Subcutaneous abdominal adipose tissue (tissue), 5 donors: ENCODE data around the gene LCN12.

ENCODE experiments used
- H3K27ac ChIP-seq: one replicate; pipeline ENCODE4 v1.7.0; 2013; ENCODE audit warnings: low read depth, mild to moderate bottlenecking, inconsistent platforms, low read length, moderate library complexity
- H3K27me3 ChIP-seq, 5 donors: one replicate each; pipeline ENCODE4 v1.7.0; 2013; ENCODE audit warnings: low read length in 5 of 5, inconsistent platforms in 1 of 5; ENCODE audit not compliant: control insufficient read depth in 5 of 5, insufficient read depth in 4 of 5
- H3K36me3 ChIP-seq, 5 donors: one replicate each; pipeline ENCODE4 v1.7.0; 2013; ENCODE audit warnings: low read length in 5 of 5; ENCODE audit not compliant: control insufficient read depth in 5 of 5, insufficient read depth in 5 of 5
- H3K4me1 ChIP-seq, 5 donors: one replicate each; pipeline ENCODE4 v1.7.0; 2013; ENCODE audit warnings: low read length in 5 of 5, mild to moderate bottlenecking in 3 of 5, moderate library complexity in 1 of 5; ENCODE audit not compliant: control insufficient read depth in 5 of 5, insufficient read depth in 5 of 5
- H3K4me3 ChIP-seq, 5 donors: one replicate each; pipeline ENCODE4 v1.7.0; 2013; ENCODE audit warnings: low read length in 5 of 5, low read depth in 1 of 5
- H3K9ac ChIP-seq, 5 donors: one replicate each; pipeline ENCODE4 v1.7.0; 2013; ENCODE audit warnings: low read length in 5 of 5, mild to moderate bottlenecking in 4 of 5, moderate library complexity in 3 of 5
- H3K9me3 ChIP-seq, 5 donors: one replicate each; pipeline ENCODE4 v1.7.0; 2013; ENCODE audit warnings: low read length in 5 of 5; ENCODE audit not compliant: control insufficient read depth in 5 of 5
- donor health status: healthy.
- donor health status: healthy.
- donor health status: healthy.
- donor health status: healthy.
- donor health status: healthy.

The LCN12 gene

DNA sequence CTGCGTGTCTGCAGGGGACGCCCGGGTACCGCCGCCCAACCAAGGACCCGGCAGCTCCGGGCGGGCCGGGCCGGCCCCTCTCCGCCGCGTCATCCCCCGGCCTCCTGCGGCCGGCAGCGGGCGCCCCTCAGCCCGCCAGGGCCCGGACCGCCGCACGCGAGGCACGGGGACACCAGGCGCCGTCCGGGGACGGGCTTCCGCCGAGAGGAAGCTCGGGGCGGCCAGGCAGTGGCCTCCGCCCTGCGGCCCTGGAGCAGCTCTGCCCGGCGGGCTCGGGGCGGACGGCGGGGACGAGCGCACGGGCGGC is 7.9 kb upstream of the LCN12 start:
- H3K27me3 ChIP-seq: no peaks in the 10 kb centered on the region
- H3K4me3 ChIP-seq: peak overlapping the region in 4 of 5 donors; percentile 73 to 87 (median 80)
- peaks cover 5 to 68% (median 37%) of the 10 kb centered on the region in 5 donors for H3K4me1 ChIP-seq
- peaks cover 0 to 41% (median 37%) of the 10 kb centered on the region in 5 donors for H3K36me3 ChIP-seq
- peak overlapping the region; percentile 77 for H3K27ac ChIP-seq
- peak overlapping the region in 4 of 5 donors; percentile 69 to 87 (median 82) for H3K9ac ChIP-seq
- no peaks in the 10 kb centered on the region for H3K9me3 ChIP-seq

GRCh38 chr9:136944519-136945332 is 7.3 kb upstream of the LCN12 start, which contains the start of the genes C8G and FBXW5:
Gene C8G (plus strand): TSS chr9:136945243. CDS start chr9:136945321, 78 bp downstream.
Gene FBXW5 (minus strand): TSS chr9:136944738. CDS start chr9:136944083, 655 bp downstream.
- peaks cover 5 to 67% (median 35%) of the 10 kb centered on the region in 5 donors for H3K4me1 ChIP-seq
- H3K9ac ChIP-seq: peak within 1 kb of the TSS; percentile 56 to 87 (median 79)

DNA sequence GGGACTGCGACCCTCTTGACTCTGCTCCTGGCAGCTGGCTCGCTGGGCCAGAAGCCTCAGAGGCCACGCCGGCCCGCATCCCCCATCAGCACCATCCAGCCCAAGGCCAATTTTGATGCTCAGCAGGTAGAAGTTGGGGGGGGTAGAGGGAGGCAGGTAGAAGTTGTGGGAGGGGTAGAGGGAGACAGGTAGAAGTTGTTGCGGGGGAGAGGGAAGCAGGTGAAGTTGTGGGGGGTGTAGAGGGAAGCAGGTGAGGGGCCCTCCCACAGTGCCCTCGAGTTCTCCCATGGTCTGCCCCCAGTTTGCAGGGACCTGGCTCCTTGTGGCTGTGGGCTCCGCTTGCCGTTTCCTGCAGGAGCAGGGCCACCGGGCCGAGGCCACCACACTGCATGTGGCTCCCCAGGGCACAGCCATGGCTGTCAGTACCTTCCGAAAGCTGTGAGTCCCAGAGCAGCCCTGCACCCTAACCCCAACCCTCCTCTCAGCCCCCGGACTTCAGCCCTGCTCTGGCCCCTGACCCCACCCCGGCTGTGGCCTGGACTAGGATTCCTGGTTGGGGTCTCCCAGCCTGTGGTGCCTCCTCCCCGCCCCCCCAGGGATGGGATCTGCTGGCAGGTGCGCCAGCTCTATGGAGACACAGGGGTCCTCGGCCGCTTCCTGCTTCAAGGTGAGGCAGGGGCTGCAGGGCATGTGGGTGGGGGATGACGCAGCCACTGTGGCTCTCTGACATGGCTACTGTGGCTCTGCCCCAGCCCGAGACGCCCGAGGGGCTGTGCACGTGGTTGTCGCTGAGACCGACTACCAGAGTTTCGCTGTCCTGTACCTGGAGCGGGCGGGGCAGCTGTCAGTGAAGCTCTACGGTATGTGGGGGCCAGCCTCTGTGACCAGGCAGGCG is 6.5 kb upstream of the LCN12 start:
- no peak overlapping the region for H3K4me3 ChIP-seq
- peaks cover 2 to 67% (median 33%) of the 10 kb centered on the region in 5 donors for H3K4me1 ChIP-seq
- H3K27ac ChIP-seq: no peak overlapping the region
- H3K36me3 ChIP-seq: peaks cover 0 to 27% (median 25%) of the 10 kb centered on the region in 5 donors
- no peak overlapping the region for H3K9ac ChIP-seq
- no peaks in the 10 kb centered on the region for H3K9me3 ChIP-seq
- no peaks in the 10 kb centered on the region for H3K27me3 ChIP-seq

More at GRCh38 chr9:136944519-136945332, 7.3 kb upstream of the LCN12 start, which contains the start of the genes C8G and FBXW5:
- H3K27me3 ChIP-seq: no peaks in the 10 kb centered on the region
- H3K27ac ChIP-seq: peak within 1 kb of the TSS; percentile 77
- peaks cover 0 to 35% (median 33%) of the 10 kb centered on the region in 5 donors for H3K36me3 ChIP-seq
- no peaks in the 10 kb centered on the region for H3K9me3 ChIP-seq
- peak within 1 kb of the TSS; percentile 35 to 87 (median 77) for H3K4me3 ChIP-seq

DNA sequence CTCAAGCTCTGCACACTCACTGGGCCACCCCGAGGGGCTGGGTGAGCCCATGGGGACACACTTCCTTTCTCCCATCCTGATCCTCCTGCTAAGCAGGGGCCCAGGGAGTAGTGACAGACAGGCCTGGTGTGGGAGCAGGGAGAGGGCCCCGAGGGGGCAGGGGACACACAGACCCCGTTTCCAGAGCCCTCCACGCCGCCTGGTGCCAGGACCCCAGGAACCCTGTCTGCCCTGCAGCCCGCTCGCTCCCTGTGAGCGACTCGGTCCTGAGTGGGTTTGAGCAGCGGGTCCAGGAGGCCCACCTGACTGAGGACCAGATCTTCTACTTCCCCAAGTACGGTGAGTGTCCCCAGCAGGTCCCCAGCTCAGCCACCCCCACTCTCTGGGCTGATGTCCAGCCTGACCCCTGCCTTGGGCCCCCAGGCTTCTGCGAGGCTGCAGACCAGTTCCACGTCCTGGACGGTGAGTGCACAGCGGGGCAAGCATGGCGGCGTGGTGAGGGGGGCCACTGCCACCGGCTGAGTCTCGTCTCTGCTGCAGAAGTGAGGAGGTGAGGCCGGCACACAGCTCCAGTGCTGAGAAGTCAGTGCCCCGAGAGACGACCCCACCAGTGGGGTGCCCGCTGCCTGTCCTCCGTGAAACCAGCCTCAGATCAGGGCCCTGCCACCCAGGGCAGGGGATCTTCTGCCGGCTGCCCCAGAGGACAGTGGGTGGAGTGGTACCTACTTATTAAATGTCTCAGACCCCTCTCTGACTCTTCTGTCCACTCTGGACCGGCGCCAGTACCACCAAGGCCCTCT is 5.6 kb upstream of the LCN12 start:
- Histone ChIP-seq H3K4me1 (peaks cover 2 to 61% (median 32%) of the 10 kb centered on the region in 5 donors), H3K27ac (no peak overlapping the region)

GRCh38 chr9:136947028-136947891 is 4.8 kb upstream of the LCN12 start:
- no peaks in the 10 kb centered on the region for H3K27me3 ChIP-seq
- H3K27ac ChIP-seq: no peak overlapping the region
- no peak overlapping the region for H3K4me3 ChIP-seq
- H3K9me3 ChIP-seq: no peaks in the 10 kb centered on the region
- peaks cover 0 to 10% (median 8%) of the 10 kb centered on the region in 5 donors for H3K36me3 ChIP-seq
- no peak overlapping the region for H3K9ac ChIP-seq
- H3K4me1 ChIP-seq: peaks cover 2 to 54% (median 32%) of the 10 kb centered on the region in 5 donors

More for the DNA sequence above, 5.6 kb upstream of the LCN12 start:
- Histone ChIP-seq H3K4me3 (no peak overlapping the region), H3K27me3 (no peaks in the 10 kb centered on the region), H3K9me3 (no peaks in the 10 kb centered on the region), H3K9ac (no peak overlapping the region), H3K36me3 (peaks cover 0 to 18% (median 16%) of the 10 kb centered on the region in 5 donors)

DNA sequence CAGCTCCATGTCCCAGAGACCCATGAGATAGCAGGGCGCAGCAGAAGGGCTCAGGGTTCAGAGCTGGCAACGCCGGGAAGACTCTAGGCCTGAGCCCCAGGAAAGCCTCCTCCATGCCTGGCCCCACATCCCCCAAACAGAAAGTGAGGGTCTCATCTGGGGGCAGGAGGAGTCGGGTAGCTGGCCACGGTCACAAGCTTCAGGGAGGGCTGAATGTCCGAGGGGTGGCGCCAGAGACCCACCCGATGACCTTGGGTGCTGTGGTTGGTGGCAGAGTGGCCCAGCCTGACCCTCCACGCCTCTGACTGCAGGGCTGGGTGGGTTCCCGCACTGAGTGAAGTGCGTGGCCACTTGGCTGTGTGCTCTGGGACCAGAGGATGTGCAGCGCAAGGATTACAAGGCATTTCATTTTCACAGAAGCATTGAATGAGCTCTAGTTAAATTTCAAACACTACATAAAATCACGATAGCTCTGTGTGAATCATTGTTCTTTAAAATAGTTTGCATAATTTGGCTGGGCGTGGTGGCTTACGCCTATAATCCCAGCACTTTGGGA is 4.0 kb upstream of the LCN12 start:
- H3K9ac ChIP-seq: no peak overlapping the region
- peaks cover 0 to 2% (median under 1%) of the 10 kb centered on the region in 5 donors for H3K36me3 ChIP-seq
- H3K4me1 ChIP-seq: peaks cover 2 to 46% (median 28%) of the 10 kb centered on the region in 5 donors

DNA sequence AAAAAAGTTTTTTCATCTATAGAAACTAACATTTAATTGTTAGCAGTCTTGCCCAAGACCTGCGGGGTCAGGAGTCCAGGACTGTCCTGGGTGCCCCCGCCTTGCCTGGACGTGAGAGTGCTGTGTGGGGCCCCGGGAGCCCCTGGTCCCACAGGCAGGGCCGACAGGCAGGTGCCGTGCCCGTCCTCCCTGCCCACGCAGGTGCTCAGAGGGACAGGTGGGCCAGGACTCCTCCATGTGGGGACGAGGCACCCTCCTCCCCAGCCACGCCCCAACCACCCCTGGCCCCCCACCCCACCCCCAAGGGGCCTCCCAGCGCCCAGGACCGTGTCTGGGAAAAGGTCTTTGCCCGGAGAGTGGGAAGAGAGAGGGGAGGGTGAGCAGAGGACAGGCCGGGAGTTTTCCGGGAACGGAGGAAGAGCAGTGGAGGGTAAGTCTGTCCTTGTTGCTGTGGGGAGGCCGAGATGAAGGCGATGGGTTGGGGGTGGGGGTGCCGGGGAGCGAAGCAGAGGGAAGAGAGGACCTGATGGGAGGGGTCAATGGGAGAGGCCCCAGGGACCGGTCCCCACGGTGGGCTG is 2.7 kb upstream of the LCN12 start:
- H3K4me1 ChIP-seq: peaks cover 0 to 37% (median 19%) of the 10 kb centered on the region in 5 donors
- no peaks in the 10 kb centered on the region for H3K27me3 ChIP-seq
- peak overlapping the region in 4 of 5 donors; percentile 67 to 81 (median 73) for H3K4me3 ChIP-seq
- no peaks in the 10 kb centered on the region for H3K9me3 ChIP-seq
- peak overlapping the region; percentile 30 for H3K27ac ChIP-seq
- H3K36me3 ChIP-seq: no peaks in the 10 kb centered on the region
- H3K9ac ChIP-seq: peak overlapping the region in 4 of 5 donors; percentile 76 to 93 (median 82)

More for the DNA sequence above, 4.0 kb upstream of the LCN12 start:
- Histone ChIP-seq H3K27ac (no peak overlapping the region), H3K9me3 (no peaks in the 10 kb centered on the region), H3K4me3 (no peak overlapping the region), H3K27me3 (no peaks in the 10 kb centered on the region)

DNA sequence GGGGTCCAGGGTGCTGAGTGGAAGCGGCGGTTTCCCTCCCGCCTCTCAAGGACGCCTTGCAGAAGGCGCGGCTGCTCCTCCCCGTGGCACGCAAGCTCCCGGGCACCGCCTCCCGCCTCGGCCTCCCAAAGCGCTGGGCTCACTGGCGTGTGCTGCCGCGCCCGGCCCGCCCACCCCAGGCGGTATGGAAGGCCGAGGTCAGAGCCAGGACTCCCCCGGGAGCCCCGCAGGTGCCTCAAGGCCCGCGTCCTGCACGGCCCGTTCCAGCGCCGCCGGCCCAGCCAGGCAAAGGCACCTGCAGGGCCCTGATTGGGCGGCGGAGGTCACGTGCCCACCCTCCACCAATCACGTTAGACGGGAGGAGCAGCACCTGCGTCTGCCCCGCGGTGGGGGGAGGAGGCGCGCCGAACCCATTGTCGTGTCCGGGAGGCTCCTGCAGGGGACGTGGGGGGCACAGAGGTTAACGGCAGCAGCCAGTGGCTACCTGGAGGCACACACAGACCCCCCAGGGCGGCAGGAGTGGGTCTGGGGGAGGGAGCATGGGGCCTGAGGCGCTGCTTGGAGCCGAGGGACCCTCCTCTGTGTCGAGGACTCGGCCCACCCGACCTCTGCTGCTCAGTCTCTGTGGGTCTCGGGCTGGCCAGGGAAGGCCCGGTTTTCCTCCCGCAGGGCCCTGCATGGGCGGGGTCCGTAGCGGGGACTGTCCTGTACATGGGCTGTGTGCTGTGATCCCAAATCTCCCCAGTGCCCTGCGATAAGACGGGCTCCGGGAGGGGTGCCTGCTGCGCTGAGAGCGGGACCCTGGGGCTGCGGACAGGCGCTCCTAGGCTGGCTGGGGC is 2.0 kb upstream of the LCN12 start:
- Histone ChIP-seq H3K9me3 (no peaks in the 10 kb centered on the region), H3K4me1 (peaks cover 0 to 34% (median 16%) of the 10 kb centered on the region in 5 donors), H3K36me3 (no peaks in the 10 kb centered on the region), H3K9ac (peak overlapping the region in 4 of 5 donors; percentile 76 to 93 (median 82)), H3K27ac (peak overlapping the region; percentile 30), H3K27me3 (peaks cover 0 to 4% (median 0%) of the 10 kb centered on the region in 5 donors), H3K4me3 (peak overlapping the region in 4 of 5 donors; percentile 67 to 81 (median 73))
